ENCODE measurements around the gene CCDC170. TPM values are rescaled to one million over a fixed set of nuclear protein-coding genes. Genes with fewer than 3 reads are reported as not detected.

The CCDC170 gene
- polyA plus RNA-seq, 1 of the 3 experiments (the other 2 are of a cell fraction), result not detected

- CTCF ChIA-PET, result no interaction called here
- no peak overlapping the region for H3K27ac ChIP-seq (ENCODE audit: low read depth in 2 of 2, low read length in 1 of 2)
- TF ChIP-seq CTCF (IDR thresholded peaks at IDR 0.05), result no peak
- TF ChIP-seq TAF1 (IDR thresholded peaks at IDR 0.05; ENCODE audit: borderline replicate concordance, low read depth, low read length), result no peak
- no peak for TF ChIP-seq RCOR1 (IDR thresholded peaks at IDR 0.05; ENCODE audit: low read length)
- TF ChIP-seq REST (IDR thresholded peaks at IDR 0.05; ENCODE audit: low read depth, low read length), result no peak
- TF ChIP-seq JUND (IDR thresholded peaks at IDR 0.05), result no peak
- TF ChIP-seq USF1 (IDR thresholded peaks at IDR 0.05; ENCODE audit: borderline replicate concordance, low read depth), result no peak
These were observed 67.4 kb downstream of the CCDC170 start for GRCh38 chr6:151561238-151561637.

GRCh38 chr6:151564654-151565053, 70.8 kb downstream of the CCDC170 start:
- H3K36me3 ChIP-seq (replicated peaks in 1 of 2; ENCODE audit: control insufficient read depth in 1 of 2, insufficient read depth in 2 of 2, low read length in 1 of 2), result no peaks in the 10 kb centered on the region
- no peaks in the 10 kb centered on the region for H3K27me3 ChIP-seq (ENCODE audit: insufficient read depth)
- no peaks in the 10 kb centered on the region for H3F3A ChIP-seq (replicated peaks; ENCODE audit: insufficient read depth)
- no peak overlapping the region for H3K9ac ChIP-seq
- H4K20me1 ChIP-seq (ENCODE audit: insufficient read depth), result no peaks in the 10 kb centered on the region
- ChIA-PET CTCF (no interaction called here), POLR2A (no interaction called here)
- H3K4me1 ChIP-seq (ENCODE audit: control insufficient read depth in 1 of 2, insufficient read depth in 2 of 2, low read depth in 1 of 2, low read length in 1 of 2), result no peaks in the 10 kb centered on the region
- no peaks in the 10 kb centered on the region for H3K79me2 ChIP-seq (ENCODE audit: insufficient read depth)
- no peak for DNase-seq
- WGBS (ENCODE audit: low lambda C conversion rate), result no CpG with 5 or more reads among the region's 4 CpGs
- H3K4me3 ChIP-seq (ENCODE audit: low read depth in 2 of 2, low read length in 1 of 2), result no peak overlapping the region
- no peaks in the 10 kb centered on the region for H3K9me2 ChIP-seq
- H2AFZ ChIP-seq (ENCODE audit: low read depth), result no peak overlapping the region
- no peak overlapping the region for H3K27ac ChIP-seq (ENCODE audit: low read depth in 2 of 2, low read length in 1 of 2)
- H3K4me2 ChIP-seq, result no peak overlapping the region
- no peaks in the 10 kb centered on the region for H3K9me3 ChIP-seq
- TF ChIP-seq FOXM1 (IDR thresholded peaks at IDR 0.05; ENCODE audit: low read depth), result no peak
- no peak for TF ChIP-seq ZBTB33 (IDR thresholded peaks at IDR 0.05; ENCODE audit: borderline replicate concordance, low read depth)
- TF ChIP-seq TEAD4 (IDR thresholded peaks at IDR 0.05; ENCODE audit: borderline replicate concordance, insufficient read depth), result no peak
- no peak for TF ChIP-seq POLR2AphosphoS5 (IDR thresholded peaks at IDR 0.05; ENCODE audit: low read depth, low read length)
- no peak for TF ChIP-seq PBX3 (IDR thresholded peaks at IDR 0.05)
- no peak for TF ChIP-seq GABPA (IDR thresholded peaks at IDR 0.05; ENCODE audit: low read depth)
- TF ChIP-seq SIN3A (IDR thresholded peaks at IDR 0.05; ENCODE audit: borderline replicate concordance, low read depth, low read length), result no peak
- TF ChIP-seq NFIC (IDR thresholded peaks at IDR 0.05; ENCODE audit: borderline replicate concordance), result no peak
- no peak for TF ChIP-seq RXRA (IDR thresholded peaks at IDR 0.05; ENCODE audit: borderline replicate concordance, low read depth)
- no peak for TF ChIP-seq GATA2 (CRISPR knock-in tag; IDR thresholded peaks at IDR 0.05)
- no peak for TF ChIP-seq SMC3 (IDR thresholded peaks at IDR 0.05; ENCODE audit: low read depth, low read length)
- no peak for TF ChIP-seq USF2 (IDR thresholded peaks at IDR 0.05; ENCODE audit: borderline replicate concordance, low read depth, low read length)
- no peak for TF ChIP-seq RFX5 (IDR thresholded peaks at IDR 0.05; ENCODE audit: low read length)

More at GRCh38 chr6:151561238-151561637, 67.4 kb downstream of the CCDC170 start:
- H2AFZ ChIP-seq (ENCODE audit: low read depth), result no peak overlapping the region
- POLR2A ChIA-PET, result no interaction called here
- H3K9me2 ChIP-seq, result no peaks in the 10 kb centered on the region
- no peak overlapping the region for H3K9ac ChIP-seq
- no peaks in the 10 kb centered on the region for H3K9me3 ChIP-seq
- no peak overlapping the region for H3K4me2 ChIP-seq
- no peaks in the 10 kb centered on the region for H3K4me1 ChIP-seq (ENCODE audit: control insufficient read depth in 1 of 2, insufficient read depth in 2 of 2, low read depth in 1 of 2, low read length in 1 of 2)
- no peak for DNase-seq
- no peaks in the 10 kb centered on the region for H4K20me1 ChIP-seq (ENCODE audit: insufficient read depth)
- no peak overlapping the region for H3K4me3 ChIP-seq (ENCODE audit: low read depth in 2 of 2, low read length in 1 of 2)
- no peaks in the 10 kb centered on the region for H3K36me3 ChIP-seq (replicated peaks in 1 of 2; ENCODE audit: control insufficient read depth in 1 of 2, insufficient read depth in 2 of 2, low read length in 1 of 2)
- H3K79me2 ChIP-seq (ENCODE audit: insufficient read depth), result no peaks in the 10 kb centered on the region
- H3F3A ChIP-seq (replicated peaks; ENCODE audit: insufficient read depth), result no peaks in the 10 kb centered on the region
- no peaks in the 10 kb centered on the region for H3K27me3 ChIP-seq (ENCODE audit: insufficient read depth)
